ENCODE measurements around the gene COL9A3.

Gene COL9A3

GRCh38 chr20:62797671-62798532 is 18.9 kb upstream of the COL9A3 start:
- DNase-seq, result no peak

- DNase-seq, result no peak
Observed at GRCh38 chr20:62799036-62799435, 17.8 kb upstream of the COL9A3 start.

- no peak for DNase-seq
Observed at GRCh38 chr20:62799459-62799858, 17.4 kb upstream of the COL9A3 start.

GRCh38 chr20:62799873-62800272 is 17.0 kb upstream of the COL9A3 start:
- DNase-seq, result no peak

- DNase-seq, result no peak
Observed at GRCh38 chr20:62800314-62801259, 16.3 kb upstream of the COL9A3 start.

GRCh38 chr20:62801284-62802010 is 15.4 kb upstream of the COL9A3 start:
- DNase-seq, result no peak

GRCh38 chr20:62802026-62802712 is 14.7 kb upstream of the COL9A3 start:
- no peak for DNase-seq

- DNase-seq, result no peak
Observed at GRCh38 chr20:62804021-62804626, 12.7 kb upstream of the COL9A3 start.

- DNase-seq, result peak; percentile 63
Observed at GRCh38 chr20:62804627-62805154, 12.2 kb upstream of the COL9A3 start, which contains the start of gene OGFR. TSS of gene OGFR (plus strand) at chr20:62804835. CDS start at chr20:62804860, 25 bp downstream.

GRCh38 chr20:62805155-62805710 is 11.6 kb upstream of the COL9A3 start:
- no peak for DNase-seq

- no peak for DNase-seq
Observed at GRCh38 chr20:62805711-62806382, 11.0 kb upstream of the COL9A3 start.

GRCh38 chr20:62806383-62807050 is 10.3 kb upstream of the COL9A3 start:
- DNase-seq, result no peak

- DNase-seq, result no peak
Observed at GRCh38 chr20:62807444-62808210, 9.2 kb upstream of the COL9A3 start.

- DNase-seq, result peak; percentile 59
Observed at GRCh38 chr20:62808211-62808865, 8.5 kb upstream of the COL9A3 start.

GRCh38 chr20:62809530-62810428 is 7.1 kb upstream of the COL9A3 start:
- DNase-seq, result no peak

GRCh38 chr20:62811320-62811719 is 5.5 kb upstream of the COL9A3 start:
- no peak for DNase-seq

- no peak for DNase-seq
Observed at GRCh38 chr20:62811720-62812119, 5.1 kb upstream of the COL9A3 start.

Measured in fibroblast of skin of back (primary cell).